SK-MEL-5 (cell line): ENCODE measurements around the gene DNAH1. TPM values are rescaled to one million over a fixed set of nuclear protein-coding genes. Genes with fewer than 3 reads are reported as not detected.

ENCODE experiments used
- DNase-seq: peaks from one replicate; pipeline ENCODE4 v3.0.0-alpha.2; 2016; ENCODE audit warnings: low read depth, low spot score
- in situ Hi-C: cut with HindIII; loops from 2 replicates; pipeline ENCODE4 v1.10.0; 2016; ENCODE audit warnings: low sequenced_read_pairs, high pct_unique_total_duplicates, low pct_unique_long_range_greater_than_20kb
- total RNA-seq: library from RNA; depleted of rRNA; stranded (reverse); fragments of >200 nt; shearing (Covaris generic); gene quantifications from 2 replicates; pipeline ENCODE4 v1.2.3, GENCODE V29; 2014

Gene DNAH1
- total RNA-seq, 1 experiment from 2014 or later = 0.74 TPM

- DNase-seq = no peak
- in situ Hi-C loops = no loop called here
Observed at GRCh38 chr3:52347716-52348635, 31.9 kb downstream of the DNAH1 start.

- DNase-seq = no peak
- in situ Hi-C loops = no loop called here
Observed at GRCh38 chr3:52349131-52349530, 33.0 kb downstream of the DNAH1 start.

GRCh38 chr3:52349611-52350395 is 33.7 kb downstream of the DNAH1 start:
- in situ Hi-C loops = no loop called here
- DNase-seq = no peak

GRCh38 chr3:52350416-52350815 is 34.3 kb downstream of the DNAH1 start:
- DNase-seq = no peak
- in situ Hi-C loops = no loop called here

- in situ Hi-C loops = no loop called here
- no peak for DNase-seq
Observed at GRCh38 chr3:52350981-52351761, 35.1 kb downstream of the DNAH1 start.

GRCh38 chr3:52351762-52352368 is 35.7 kb downstream of the DNAH1 start:
- DNase-seq = no peak
- in situ Hi-C loops = no loop called here

DNA sequence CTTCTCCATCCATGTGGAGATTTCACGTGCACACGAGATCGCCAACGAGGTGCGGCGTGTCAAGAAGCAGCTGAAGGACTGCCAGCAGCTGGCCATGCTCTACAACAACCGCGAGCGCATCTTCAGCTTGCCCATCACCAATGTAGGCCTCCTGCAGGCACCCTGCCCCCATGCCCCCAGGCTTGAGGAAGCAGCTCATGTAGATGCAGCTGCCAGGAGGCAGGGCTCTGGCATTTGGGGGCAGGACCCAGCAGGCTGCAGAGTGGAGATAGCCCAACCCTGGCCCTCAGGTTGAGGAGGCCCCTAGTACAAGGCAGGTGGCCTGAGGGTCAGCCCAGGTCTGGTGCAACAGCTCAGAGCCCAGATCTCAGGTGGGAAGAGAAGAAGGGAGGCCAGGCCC is 36.4 kb downstream of the DNAH1 start:
- no peak for DNase-seq
- in situ Hi-C loops = no loop called here

- no peak for DNase-seq
- in situ Hi-C loops = no loop called here
Observed at GRCh38 chr3:52353291-52353855, 37.3 kb downstream of the DNAH1 start.

DNA sequence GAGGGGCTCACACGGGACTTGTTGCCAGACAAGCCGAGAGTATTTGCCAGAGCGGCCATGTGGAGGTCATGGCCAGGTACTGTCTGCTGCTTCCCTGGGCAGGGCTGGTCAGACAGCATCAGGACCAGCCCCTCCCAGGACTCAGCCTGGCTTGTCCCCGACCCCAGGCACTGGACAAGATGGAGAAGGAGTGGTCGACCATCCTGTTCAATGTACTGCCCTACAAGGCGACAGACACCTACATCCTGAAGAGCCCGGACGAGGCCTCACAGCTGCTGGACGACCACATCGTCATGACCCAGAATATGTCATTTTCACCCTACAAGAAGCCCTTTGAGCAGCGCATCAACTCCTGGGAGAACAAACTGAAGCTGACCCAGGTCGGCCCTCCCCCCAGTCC is 38.6 kb downstream of the DNAH1 start:
- DNase-seq = no peak
- in situ Hi-C loops = no loop called here

GRCh38 chr3:52355526-52355925 is 39.4 kb downstream of the DNAH1 start:
- DNase-seq = no peak
- in situ Hi-C loops = no loop called here

DNA sequence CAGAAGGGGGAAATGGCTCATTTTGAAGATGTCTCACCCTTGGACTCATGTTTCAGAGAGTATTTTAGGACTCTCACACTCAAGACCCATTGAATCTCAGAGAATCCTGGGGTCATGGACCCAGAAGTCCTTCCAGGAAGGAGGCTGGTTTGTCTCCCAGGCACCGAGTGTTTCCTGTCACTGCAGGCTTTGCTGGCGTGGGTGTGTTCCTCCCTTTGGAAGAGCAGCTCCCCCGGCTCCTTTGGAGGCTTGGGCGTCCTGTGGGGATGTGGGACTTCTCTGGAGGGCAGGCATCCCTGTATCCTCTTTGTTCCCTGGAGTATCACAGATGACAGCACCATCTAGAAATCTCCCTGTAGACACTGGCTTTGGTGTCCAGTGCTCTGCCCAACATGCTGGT is 40.0 kb downstream of the DNAH1 start:
- in situ Hi-C loops = no loop called here
- no peak for DNase-seq

DNA sequence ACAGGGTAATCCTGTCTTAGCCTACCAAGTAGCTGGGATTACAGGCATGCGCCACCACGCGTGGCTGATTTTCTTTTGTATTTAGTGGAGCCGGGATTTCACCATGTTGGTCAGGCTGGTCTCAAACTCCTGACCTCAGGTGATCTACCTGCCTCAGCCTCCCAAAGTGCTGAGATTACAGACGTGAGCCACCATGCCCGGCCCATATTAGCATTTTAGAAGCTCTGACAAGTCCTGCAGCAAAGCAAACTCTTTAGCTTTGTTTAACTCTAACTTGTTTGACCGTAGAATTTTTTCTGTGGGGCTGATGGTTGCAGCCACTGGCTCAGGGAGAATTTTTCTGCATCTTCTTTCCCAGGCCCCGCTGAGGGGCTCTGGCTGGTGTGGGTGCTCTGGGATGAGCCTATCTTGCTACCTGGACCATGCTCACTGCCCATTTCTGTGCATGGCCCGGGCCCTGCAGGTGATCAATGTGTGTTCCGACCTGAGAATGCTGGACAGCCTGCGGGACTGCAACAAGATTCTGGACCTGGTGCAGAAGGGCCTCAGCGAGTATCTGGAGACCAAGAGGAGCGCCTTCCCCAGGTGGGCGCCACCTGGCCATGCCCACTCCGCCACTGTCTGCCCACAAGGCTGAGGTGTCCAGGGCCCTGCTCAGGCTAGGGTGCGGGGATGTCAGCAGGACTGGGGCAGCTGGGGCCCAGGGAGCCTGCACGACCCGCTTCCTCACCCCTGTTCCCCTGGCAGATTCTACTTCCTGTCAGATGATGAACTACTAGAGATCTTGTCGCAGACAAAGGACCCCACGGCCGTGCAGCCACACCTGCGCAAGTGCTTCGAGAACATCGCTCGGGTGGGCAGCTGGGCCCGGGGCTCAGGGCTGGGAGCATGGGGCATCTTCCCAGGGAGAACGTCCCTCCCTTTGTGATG is 41.3 kb downstream of the DNAH1 start:
- in situ Hi-C loops = no loop called here
- DNase-seq = no peak

GRCh38 chr3:52358362-52358940 is 42.3 kb downstream of the DNAH1 start:
- no peak for DNase-seq
- in situ Hi-C loops = no loop called here

- no peak for DNase-seq
- in situ Hi-C loops = no loop called here
Observed at GRCh38 chr3:52359116-52359855, 43.2 kb downstream of the DNAH1 start.

- no peak for DNase-seq
Observed at GRCh38 chr3:52361011-52361410, 44.9 kb downstream of the DNAH1 start.

More at GRCh38 chr3:52361011-52361410, 44.9 kb downstream of the DNAH1 start:
- in situ Hi-C loops = no loop called here
